AG08395 (cell line): ENCODE data around the gene CLTRN.
"Not testable (repeated sequence)": the region's sequence is repeated elsewhere in the genome, so short reads cannot be mapped to it uniquely, and the experiment has no call there.

Experiments
- DNase-seq: peaks from one replicate; pipeline ENCODE4 v3.0.0; 2012; ENCODE audit warnings: mixed read lengths, low spot score

The CLTRN gene

GRCh38 chrX:15664487-15665444 is at the start of gene CLTRN:
CLTRN (minus strand) TSS chrX:15664805; CDS start chrX:15664775, 30 bp downstream.
- DNase-seq = no peak

- DNase-seq = not testable (repeated sequence)
These were observed 39.7 kb upstream of the CLTRN start for GRCh38 chrX:15704273-15704672.

- not testable (repeated sequence) for DNase-seq
These were observed 39.2 kb upstream of the CLTRN start for GRCh38 chrX:15703809-15704208.

- no peak for DNase-seq
These were observed 38.1 kb upstream of the CLTRN start for GRCh38 chrX:15702488-15703371.

- no peak for DNase-seq
These were observed 31.9 kb upstream of the CLTRN start for GRCh38 chrX:15696516-15696915.

- no peak for DNase-seq
These were observed 30.4 kb upstream of the CLTRN start for GRCh38 chrX:15694941-15695451.

GRCh38 chrX:15686818-15687685 is 22.4 kb upstream of the CLTRN start:
- peak; percentile 76 for DNase-seq

GRCh38 chrX:15683193-15683592 is 18.6 kb upstream of the CLTRN start:
- no peak for DNase-seq

- no peak for DNase-seq
These were observed 16.8 kb upstream of the CLTRN start for GRCh38 chrX:15681433-15681832.

- DNase-seq = no peak
These were observed 15.8 kb upstream of the CLTRN start for GRCh38 chrX:15680401-15680800.

- no peak for DNase-seq
These were observed 14.6 kb upstream of the CLTRN start for GRCh38 chrX:15679246-15679645.

GRCh38 chrX:15678339-15678738 is 13.7 kb upstream of the CLTRN start:
- no peak for DNase-seq

GRCh38 chrX:15676886-15677285 is 12.3 kb upstream of the CLTRN start:
- no peak for DNase-seq

- peak; percentile 85 for DNase-seq
These were observed 10.9 kb upstream of the CLTRN start for GRCh38 chrX:15675490-15675921.

GRCh38 chrX:15674841-15675489 is 10.4 kb upstream of the CLTRN start:
- DNase-seq = peak; percentile 97

GRCh38 chrX:15674514-15674840 is 9.9 kb upstream of the CLTRN start:
- no peak for DNase-seq

- no peak for DNase-seq
These were observed 9.4 kb upstream of the CLTRN start for GRCh38 chrX:15673970-15674369.

- DNase-seq = no peak
These were observed 8.3 kb upstream of the CLTRN start for GRCh38 chrX:15672881-15673280.

GRCh38 chrX:15663439-15663838 is 1.2 kb downstream of the CLTRN start:
- DNase-seq = no peak

- DNase-seq = not testable (repeated sequence)
These were observed 9.8 kb downstream of the CLTRN start for GRCh38 chrX:15654804-15655203.

GRCh38 chrX:15653961-15654360 is 10.6 kb downstream of the CLTRN start:
- DNase-seq = no peak
